Kidney glomerular epithelial cell (primary cell): ENCODE data around the gene IMPDH1.

Experiments
- DNase-seq: peaks from one replicate; lab custom pipeline; 2025; lab: John Stamatoyannopoulos, UW

Gene IMPDH1

DNA sequence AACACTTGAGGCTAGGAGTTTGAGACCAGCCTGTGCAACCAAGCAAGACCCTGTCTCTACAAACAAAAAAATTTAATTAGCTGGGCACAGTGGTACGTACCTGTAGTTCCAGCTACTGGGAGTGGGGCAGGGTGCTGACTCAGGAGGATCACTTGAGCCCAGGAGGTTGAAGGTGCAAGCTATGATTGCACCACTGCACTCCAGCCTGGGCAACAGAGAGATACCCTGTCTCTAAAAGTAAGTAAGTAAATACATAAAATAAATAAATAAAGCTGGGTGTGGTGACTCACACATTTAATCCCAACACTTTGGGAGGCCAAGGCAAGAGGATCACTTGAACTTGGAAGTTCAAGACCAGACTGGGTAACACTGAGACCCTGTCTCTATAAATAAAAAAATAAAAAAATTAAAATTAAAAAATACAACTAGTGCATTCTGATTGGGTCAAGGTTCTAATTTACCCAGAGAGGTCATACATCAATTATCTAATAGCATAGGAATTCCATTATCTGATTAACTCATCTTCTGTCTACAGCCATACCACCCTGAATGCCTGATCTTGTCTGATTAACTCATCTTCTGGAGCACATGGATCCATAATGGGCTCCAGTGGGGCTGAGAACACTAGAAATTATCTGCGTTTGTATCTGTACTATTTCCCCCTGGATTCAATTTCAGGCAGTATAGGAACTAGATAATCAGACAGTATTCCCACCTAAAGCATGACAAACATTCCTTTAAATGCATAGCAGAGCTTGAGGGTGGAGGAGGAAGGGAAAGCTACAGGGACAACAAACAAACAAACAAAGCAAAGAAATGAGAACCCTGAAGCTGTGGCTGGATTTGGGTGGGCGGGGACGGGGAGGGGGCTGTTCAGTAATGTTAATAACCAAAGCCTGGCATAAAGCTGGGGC lies 24.9 kb upstream of the IMPDH1 start:
- DNase-seq: no peak

GRCh38 chr7:128431754-128432153 lies 22.0 kb upstream of the IMPDH1 start:
- no peak for DNase-seq

DNA sequence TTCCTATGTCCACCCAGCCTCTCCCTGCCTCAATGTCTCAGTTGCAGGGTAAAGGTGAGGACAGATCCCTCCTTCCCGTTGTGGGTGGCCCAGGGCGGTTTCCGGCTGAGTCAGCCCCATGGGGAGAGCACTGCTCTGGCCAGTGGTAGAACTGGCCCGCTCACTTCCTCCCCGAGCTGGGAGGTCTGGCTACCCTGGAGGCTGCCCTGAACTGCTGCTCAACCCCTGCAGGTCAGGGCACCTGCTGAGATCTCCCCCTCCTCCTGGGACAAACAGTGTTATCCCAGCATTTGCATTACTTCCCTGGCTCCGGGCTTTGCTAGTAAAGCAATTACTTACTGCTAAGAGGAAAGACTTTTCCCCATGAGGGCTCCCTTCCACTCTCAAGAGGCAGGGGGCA lies 21.4 kb upstream of the IMPDH1 start:
- no peak for DNase-seq

DNA sequence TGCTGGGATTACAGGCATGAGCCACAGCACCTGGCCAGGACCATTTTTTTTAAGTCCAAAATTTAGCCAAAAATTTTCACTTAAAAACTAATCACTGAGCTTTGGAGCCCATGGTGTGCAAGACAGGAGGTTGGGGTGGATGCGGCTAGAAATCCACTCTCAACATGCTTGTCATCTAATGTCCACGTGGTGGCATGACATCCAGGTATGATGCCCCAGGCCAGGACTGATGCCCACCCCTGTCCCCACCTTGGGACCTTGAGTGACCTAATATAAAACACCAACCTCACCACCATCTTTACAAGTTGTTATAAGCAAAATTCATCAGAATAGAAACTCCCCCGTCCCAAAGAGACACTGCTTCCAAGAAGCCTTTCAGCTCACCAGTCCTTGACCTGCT lies 20.4 kb upstream of the IMPDH1 start:
- DNase-seq: no peak

DNA sequence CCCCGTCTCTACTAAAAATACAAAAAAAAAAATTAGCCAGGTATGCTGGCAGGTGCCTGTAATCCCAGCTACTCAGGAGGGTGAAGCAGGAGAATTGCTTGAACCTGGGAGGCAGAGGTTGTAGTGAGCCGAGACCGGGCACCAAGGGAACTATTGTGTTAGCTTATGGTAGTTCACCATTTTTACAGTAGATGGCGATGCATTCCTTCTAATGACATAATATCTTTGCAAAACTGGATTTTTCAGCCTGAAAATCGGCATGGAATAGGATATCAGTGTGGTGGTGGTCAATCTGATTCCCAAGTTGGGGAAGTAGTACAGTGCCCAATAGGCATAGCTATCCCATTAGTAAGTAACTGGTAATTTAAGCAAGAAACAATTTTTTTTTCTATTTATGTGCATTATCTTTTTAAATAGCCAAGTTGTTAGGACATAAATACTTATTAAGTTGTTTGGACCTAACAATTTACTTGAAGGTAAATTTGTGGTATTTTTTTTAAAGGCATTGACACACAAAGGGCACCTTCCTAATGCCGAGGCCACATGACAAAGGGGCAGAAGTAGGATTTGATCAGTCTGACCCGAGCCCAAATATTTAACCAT lies 17.6 kb upstream of the IMPDH1 start:
- DNase-seq: peak; percentile 58

GRCh38 chr7:128425850-128426249 lies 16.1 kb upstream of the IMPDH1 start:
- peak; percentile 54 for DNase-seq

GRCh38 chr7:128424686-128425275 lies 15.0 kb upstream of the IMPDH1 start:
- DNase-seq: no peak

DNA sequence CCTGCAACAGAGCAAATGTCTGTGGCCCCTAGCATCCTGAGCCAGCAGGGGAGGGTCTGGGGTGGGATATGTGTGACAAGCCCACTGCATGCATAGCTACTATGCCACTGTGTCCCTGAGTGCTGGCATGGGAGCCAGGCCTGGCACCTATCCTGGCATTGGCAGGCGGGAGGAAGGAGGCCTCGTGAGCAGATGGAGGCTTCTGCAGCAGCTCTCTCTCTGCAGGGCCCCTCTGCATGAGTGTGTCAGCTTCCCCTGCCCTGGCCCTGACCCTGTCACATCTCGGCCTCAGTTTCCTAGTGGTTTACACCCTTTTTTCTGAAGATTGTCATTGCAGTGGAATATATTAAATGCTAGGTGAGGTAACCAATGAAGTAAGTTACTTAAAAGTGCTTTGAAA lies 13.1 kb upstream of the IMPDH1 start:
- no peak for DNase-seq

- no peak for DNase-seq
Measured at GRCh38 chr7:128422037-128422436, 12.3 kb upstream of the IMPDH1 start.

GRCh38 chr7:128421384-128421783 lies 11.6 kb upstream of the IMPDH1 start:
- no peak for DNase-seq

DNA sequence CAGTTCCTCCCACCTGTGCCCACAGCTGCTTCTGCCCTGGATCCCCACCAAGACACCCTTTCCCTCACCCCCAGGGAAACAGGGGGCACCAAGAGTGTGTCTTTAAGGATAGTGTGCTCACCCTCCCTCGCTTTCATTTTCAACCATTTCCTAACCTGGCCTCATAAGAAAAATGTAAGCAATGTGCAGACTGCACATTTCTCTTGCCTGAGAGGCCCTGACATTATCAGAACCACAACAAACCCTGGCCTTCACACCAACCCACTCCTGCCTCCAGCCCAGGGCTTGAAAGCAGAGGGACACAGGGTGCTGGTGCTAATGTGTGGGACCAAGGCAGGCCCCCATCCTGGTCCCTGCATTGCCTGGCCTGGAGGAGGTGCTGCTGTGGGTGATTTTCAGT lies 11.0 kb upstream of the IMPDH1 start:
- no peak for DNase-seq

- no peak for DNase-seq
Measured at GRCh38 chr7:128419257-128419656, 9.5 kb upstream of the IMPDH1 start.

- no peak for DNase-seq
Measured at GRCh38 chr7:128417071-128417470, 7.3 kb upstream of the IMPDH1 start.

DNA sequence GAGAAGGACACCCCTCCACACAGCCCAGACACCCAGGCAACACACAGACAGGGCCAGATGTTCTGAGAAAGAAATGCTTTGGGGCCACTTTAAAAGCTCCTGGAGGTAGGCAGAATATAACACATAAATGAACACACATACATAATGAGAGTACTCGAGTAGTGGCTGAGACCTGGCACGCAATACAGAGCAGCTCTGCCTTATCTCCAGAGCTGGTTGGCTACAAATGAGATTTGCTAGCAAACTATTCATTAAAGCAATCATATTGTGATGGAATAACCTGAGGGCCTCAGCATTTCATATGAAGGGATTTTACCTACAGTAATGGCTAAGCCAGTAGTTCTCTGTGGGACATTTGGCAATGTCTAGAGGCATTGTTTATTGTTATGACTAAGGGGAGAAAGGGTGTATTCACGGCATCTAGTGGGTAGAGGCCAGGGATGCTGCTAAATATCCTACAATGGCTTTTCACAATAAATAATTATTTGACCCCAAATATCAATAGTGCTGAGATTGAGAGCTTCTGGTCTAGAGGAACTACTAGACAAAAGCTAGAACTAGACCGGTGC lies 5.5 kb upstream of the IMPDH1 start:
- DNase-seq: no peak

- DNase-seq: no peak
Measured at GRCh38 chr7:128410451-128410753, 620 bp upstream of the IMPDH1 start.

GRCh38 chr7:128408709-128409595 lies 830 bp downstream of the IMPDH1 start:
- no peak for DNase-seq

- no peak for DNase-seq
Measured at GRCh38 chr7:128407751-128408708, 1.8 kb downstream of the IMPDH1 start.

DNA sequence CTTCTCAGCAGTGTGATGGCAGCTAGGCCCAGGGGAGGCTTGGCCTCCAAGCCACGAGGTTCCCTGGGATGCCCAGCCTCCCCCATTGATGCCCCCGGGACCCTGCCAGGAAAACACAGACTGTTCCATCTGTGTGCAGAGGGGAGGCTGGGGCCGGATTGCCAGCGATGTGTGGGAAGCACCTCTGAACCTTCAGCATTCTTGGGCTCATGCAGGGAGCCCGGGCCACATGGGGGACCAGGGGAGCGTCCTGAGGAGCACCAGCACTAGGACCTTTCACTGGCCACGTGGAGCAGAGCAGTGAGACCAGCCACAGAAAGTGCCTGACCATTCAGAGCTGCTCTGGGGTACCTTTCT lies 2.6 kb downstream of the IMPDH1 start:
- no peak for DNase-seq

- no peak for DNase-seq
Measured at GRCh38 chr7:128406314-128407232, 3.2 kb downstream of the IMPDH1 start.
